ENCODE measurements around the gene FAM163B. TPM values are rescaled to one million over a fixed set of nuclear protein-coding genes. Genes with fewer than 3 reads are reported as not detected.

The FAM163B gene
- total and polyA plus RNA-seq, 2 experiments from 2014 or later = 0.60 to 1.3 TPM

DNA sequence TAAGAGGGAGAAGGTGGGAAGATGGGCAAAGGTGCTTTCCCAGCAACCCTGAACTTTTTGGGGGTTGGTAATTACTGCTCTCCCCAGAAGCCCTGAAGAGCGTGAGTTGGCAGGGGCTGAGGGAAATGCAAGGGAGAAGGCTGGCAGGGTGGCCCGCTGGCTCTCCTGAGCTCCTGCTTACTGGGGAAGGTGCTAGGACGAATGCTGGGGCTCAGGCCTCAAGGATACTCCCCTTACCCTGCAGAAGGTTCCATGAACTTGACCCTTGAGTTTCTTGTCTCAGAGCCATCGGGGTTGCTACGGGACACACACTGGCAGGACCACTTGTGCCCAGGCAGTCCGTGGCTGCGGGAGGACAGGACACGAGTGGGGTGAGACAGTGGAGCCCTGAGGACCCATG is 1.2 kb downstream of the FAM163B start:
- Histone ChIP-seq H3K27ac (ENCODE audit: low read depth) (no peak overlapping the region), H3F3A (replicated peaks; ENCODE audit: low read depth) (no peaks in the 10 kb centered on the region), H3K27me3 (ENCODE audit: insufficient read depth) (peaks cover 15% of the 10 kb centered on the region), H3K79me2 (replicated peaks; ENCODE audit: insufficient read depth) (no peaks in the 10 kb centered on the region), H3K4me2 (no peak overlapping the region), H2AFZ (no peak overlapping the region), H3K36me3 (ENCODE audit: insufficient read depth) (no peaks in the 10 kb centered on the region), H4K20me1 (replicated peaks; ENCODE audit: insufficient read depth) (no peaks in the 10 kb centered on the region), H3K4me1 (ENCODE audit: insufficient read depth) (no peaks in the 10 kb centered on the region; the same call in 1 of the 2 replicates), H3K4me3 (no peak overlapping the region), H3K9me2 (ENCODE audit: insufficient read depth) (no peaks in the 10 kb centered on the region)
- H3K9me3 Mint-ChIP-seq = no peaks in the 10 kb centered on the region
- DNase-seq (ENCODE audit: low spot score) = no peak
- H3K27me3 Mint-ChIP-seq (ENCODE audit: insufficient read depth, low read depth, poor library complexity) = peaks cover 17% of the 10 kb centered on the region
- H3K36me3 Mint-ChIP-seq (ENCODE audit: low read depth) = no peaks in the 10 kb centered on the region
- H3K27ac Mint-ChIP-seq = no peak overlapping the region
- TF ChIP-seq, protein P1, sequence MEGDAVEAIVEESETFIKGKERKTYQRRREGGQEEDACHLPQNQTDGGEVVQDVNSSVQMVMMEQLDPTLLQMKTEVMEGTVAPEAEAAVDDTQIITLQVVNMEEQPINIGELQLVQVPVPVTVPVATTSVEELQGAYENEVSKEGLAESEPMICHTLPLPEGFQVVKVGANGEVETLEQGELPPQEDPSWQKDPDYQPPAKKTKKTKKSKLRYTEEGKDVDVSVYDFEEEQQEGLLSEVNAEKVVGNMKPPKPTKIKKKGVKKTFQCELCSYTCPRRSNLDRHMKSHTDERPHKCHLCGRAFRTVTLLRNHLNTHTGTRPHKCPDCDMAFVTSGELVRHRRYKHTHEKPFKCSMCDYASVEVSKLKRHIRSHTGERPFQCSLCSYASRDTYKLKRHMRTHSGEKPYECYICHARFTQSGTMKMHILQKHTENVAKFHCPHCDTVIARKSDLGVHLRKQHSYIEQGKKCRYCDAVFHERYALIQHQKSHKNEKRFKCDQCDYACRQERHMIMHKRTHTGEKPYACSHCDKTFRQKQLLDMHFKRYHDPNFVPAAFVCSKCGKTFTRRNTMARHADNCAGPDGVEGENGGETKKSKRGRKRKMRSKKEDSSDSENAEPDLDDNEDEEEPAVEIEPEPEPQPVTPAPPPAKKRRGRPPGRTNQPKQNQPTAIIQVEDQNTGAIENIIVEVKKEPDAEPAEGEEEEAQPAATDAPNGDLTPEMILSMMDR (conservative IDR thresholded peaks at IDR 0.05; ENCODE audit: low read depth in 2 of 2) = no peak
- TF ChIP-seq POLR2AphosphoS5 (IDR thresholded peaks at IDR 0.05; ENCODE audit: low read depth) = no peak
- TF ChIP-seq EZH2 (IDR thresholded peaks at IDR 0.05; ENCODE audit: low read depth, unreplicated experiment) = no peak
- TF ChIP-seq NANOG (IDR thresholded peaks at IDR 0.05; ENCODE audit: borderline replicate concordance) = no peak
- no peak for TF ChIP-seq ETS1 (IDR thresholded peaks at IDR 0.05)
- TF ChIP-seq ZNF462 (CRISPR knock-in tag; IDR thresholded peaks at IDR 0.05) = no peak
- TF ChIP-seq, protein P2, sequence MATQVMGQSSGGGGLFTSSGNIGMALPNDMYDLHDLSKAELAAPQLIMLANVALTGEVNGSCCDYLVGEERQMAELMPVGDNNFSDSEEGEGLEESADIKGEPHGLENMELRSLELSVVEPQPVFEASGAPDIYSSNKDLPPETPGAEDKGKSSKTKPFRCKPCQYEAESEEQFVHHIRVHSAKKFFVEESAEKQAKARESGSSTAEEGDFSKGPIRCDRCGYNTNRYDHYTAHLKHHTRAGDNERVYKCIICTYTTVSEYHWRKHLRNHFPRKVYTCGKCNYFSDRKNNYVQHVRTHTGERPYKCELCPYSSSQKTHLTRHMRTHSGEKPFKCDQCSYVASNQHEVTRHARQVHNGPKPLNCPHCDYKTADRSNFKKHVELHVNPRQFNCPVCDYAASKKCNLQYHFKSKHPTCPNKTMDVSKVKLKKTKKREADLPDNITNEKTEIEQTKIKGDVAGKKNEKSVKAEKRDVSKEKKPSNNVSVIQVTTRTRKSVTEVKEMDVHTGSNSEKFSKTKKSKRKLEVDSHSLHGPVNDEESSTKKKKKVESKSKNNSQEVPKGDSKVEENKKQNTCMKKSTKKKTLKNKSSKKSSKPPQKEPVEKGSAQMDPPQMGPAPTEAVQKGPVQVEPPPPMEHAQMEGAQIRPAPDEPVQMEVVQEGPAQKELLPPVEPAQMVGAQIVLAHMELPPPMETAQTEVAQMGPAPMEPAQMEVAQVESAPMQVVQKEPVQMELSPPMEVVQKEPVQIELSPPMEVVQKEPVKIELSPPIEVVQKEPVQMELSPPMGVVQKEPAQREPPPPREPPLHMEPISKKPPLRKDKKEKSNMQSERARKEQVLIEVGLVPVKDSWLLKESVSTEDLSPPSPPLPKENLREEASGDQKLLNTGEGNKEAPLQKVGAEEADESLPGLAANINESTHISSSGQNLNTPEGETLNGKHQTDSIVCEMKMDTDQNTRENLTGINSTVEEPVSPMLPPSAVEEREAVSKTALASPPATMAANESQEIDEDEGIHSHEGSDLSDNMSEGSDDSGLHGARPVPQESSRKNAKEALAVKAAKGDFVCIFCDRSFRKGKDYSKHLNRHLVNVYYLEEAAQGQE (IDR thresholded peaks at IDR 0.05; ENCODE audit: unreplicated experiment) = no peak
- no peak for TF ChIP-seq EZH2phosphoT487 (IDR thresholded peaks at IDR 0.05; ENCODE audit: unreplicated experiment)
- TF ChIP-seq ZNF331 (CRISPR knock-in tag; IDR thresholded peaks at IDR 0.05; ENCODE audit: low read depth) = no peak
- no peak for TF ChIP-seq STAT1 (IDR thresholded peaks at IDR 0.05; ENCODE audit: unreplicated experiment)
- no peak for TF ChIP-seq ZNF114 (CRISPR knock-in tag; IDR thresholded peaks at IDR 0.05)
- no peak for TF ChIP-seq CREB1 (CRISPR knock-in tag; IDR thresholded peaks at IDR 0.05; ENCODE audit: low read depth)
- H3K4me1 Mint-ChIP-seq = peaks cover 17% of the 10 kb centered on the region
- peak overlapping the region; percentile 58; the same call in 2 of the 3 replicates for H3K4me3 Mint-ChIP-seq
- ATAC-seq = no peak
